Activated CD4-positive, CD25-positive, alpha-beta regulatory T cell treated with anti-CD3 and anti-CD28 coated beads, Interleukin-2, amount 50 U/mL, for 16 hours (primary cell): ENCODE data around the gene PNPLA7.

ENCODE experiments used
- DNase-seq: peaks from one replicate; pipeline ENCODE4 v3.0.0-alpha.2; 2020; ENCODE audit warnings: low read depth, low spot score

Gene PNPLA7

DNA sequence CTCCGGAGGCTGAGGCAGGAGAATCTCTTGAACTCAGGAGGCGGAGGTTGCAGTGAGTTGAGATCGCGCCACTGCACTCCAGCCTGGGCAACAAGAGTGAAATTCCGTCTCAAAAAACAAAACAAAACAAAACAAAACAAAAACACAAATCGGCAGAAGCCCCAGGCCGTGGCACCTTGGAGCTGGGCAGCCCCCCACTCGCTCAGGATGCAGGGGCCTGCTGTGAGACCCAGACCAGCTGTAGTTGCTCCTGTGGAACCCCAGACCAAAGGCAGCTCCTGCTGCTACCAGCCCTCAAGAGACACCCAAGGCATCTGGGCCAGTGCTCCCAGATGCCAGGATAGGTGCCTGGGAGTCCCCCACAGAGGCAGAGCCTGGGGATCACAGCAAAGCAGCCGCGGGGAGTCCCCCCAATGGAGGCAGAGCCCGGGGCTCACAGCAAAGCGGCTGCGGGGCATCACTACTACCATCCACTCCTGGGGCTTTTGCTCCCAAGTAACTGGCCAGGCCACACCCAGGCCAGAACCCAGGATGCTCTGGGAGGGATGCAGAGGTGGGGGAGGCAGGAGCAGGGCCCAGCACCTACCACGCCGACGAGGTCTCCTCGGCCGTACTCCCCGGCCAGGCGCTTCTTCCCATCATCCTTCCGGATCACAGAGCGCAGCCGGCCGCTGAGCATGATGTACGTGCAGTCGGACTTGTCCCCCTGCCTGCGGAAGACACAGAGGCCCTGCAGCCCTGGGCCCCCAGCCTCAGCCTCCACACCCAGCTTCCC lies 53.4 kb downstream of the PNPLA7 start:
- DNase-seq, result no peak

DNA sequence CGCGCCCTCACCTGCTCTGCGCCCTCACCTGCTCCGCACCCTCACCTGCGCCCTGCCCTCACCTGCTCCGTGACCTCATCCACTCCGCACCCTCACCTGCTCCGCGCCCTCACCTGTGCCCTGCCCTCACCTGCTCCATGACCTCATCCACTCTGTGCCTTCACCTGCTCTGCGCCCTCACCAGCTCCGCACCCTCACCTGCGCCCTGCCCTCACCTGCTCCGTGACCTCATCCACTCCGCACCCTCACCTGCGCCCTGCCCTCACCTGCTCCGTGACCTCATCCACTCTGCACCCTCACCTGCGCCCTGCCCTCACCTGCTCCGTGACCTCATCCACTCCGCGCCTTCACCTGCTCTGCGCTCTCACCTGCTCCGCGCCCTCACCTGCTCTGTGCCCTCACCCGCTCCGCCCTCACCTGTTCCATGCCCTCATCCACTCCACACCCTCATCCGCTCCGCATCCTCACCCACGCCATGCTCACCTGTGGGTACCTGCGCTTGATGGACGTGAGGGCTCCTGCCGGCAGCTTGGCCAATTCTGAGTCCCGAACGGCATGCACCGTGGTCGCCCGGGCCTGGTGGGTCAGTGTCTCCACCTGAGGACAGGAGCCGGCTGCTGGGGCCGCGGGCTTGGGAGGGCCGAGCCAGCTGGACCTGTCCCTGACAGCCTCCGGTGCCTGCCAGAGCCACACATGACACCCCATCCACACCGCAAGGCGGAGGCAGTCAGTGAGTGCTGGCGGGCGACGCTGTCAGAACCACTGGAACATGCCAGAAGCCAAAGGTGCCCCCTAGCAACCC lies 55.5 kb downstream of the PNPLA7 start:
- no peak for DNase-seq

DNA sequence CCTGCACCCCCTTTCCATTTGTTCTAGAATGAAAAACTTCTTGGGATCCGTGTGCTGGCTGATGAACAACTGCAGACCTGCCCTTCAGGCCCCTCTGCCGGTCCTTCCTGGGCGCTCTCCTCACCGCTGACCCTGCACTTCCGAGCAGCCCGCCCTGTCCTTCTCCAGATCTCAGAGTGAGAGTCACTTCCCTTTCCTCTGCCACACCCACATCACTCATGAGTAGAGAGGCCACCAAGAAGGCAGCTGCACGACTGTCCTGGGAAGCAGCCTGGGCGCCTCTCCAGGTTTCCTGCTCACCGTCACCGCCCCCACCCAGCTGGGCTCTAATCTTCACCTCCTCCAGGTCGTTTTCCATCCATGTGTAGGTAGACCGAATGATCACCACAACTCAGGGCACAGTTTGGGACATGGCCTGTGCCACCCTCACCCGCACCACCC lies 56.1 kb downstream of the PNPLA7 start:
- DNase-seq, result no peak

DNA sequence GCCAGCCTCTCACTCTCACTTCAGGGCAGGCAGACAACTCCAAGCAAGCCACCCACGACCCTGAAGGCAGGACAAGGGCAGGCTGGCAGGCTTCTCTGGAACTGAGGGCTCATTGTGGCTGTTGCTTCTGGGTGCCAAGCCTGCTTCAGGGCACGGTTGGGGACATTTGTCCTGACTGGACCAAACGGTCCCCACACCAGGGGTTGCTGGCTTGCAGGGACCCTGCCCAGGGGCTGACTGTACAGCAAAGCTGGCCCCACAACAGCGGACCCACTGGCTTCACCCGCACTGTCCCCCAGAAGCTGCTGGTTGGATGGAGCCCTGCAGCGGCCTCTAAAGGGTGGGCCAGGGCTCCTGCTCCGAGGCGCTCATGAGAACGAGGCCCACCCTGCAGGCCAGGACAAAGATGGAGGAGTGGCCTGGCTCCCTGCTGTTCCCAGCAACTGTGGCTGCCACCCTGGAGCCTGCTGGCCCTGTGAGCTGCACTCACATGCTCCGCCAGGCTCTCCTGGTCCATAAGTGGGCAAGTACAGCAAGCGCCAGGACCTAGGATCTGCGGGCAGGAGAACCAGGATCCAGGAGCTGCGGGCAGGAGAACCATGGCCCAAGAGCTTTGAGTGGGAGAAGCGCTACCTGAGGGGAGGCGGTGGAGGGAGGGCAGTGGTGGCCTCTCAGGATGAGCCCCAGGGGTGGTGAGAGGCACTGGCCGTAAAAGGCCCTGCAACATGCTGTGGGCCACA lies 56.7 kb downstream of the PNPLA7 start:
- no peak for DNase-seq

DNA sequence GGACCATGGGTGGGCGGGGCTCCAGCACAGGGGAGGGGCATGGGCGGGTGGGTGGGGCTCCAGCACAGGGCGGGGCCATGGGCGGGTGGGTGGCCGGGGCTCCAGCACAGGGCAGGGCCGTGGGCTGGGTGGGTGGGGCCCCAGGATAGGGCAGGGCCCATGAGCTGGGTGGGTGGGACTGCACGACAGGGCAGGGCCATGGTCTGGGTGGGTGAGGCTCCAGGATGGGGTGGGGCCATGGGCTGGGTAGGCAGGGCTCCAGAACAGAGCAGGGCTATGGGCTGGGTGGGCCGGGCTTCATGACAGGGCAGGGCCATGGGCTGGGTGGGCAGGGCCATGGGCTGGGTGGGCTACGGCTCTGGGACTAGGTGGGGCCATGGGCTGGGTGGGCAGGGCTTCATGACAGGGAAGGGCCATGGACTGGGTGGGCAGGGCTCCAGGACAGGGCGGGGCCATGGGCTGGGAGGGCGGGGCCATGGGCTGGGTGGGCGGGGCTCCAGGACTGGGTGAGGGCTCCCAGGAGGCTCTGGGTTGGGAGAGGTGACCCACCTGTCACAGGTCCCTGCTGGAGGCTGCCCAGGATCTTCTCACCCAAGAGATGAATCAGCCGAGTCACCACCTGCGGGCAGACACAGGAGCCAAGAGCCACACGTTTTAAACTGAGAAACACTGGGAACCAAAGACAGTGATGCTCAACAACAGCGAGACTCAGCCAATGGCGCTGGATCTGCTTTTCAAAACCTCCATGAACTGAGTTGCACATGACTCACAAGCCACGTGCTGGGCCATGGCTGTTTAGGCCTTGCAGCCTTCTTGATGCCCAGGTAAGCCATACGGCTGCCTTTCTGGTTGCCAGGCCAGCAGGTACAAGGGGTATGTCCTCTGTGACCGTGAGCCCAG lies 57.5 kb downstream of the PNPLA7 start:
- DNase-seq, result no peak

DNA sequence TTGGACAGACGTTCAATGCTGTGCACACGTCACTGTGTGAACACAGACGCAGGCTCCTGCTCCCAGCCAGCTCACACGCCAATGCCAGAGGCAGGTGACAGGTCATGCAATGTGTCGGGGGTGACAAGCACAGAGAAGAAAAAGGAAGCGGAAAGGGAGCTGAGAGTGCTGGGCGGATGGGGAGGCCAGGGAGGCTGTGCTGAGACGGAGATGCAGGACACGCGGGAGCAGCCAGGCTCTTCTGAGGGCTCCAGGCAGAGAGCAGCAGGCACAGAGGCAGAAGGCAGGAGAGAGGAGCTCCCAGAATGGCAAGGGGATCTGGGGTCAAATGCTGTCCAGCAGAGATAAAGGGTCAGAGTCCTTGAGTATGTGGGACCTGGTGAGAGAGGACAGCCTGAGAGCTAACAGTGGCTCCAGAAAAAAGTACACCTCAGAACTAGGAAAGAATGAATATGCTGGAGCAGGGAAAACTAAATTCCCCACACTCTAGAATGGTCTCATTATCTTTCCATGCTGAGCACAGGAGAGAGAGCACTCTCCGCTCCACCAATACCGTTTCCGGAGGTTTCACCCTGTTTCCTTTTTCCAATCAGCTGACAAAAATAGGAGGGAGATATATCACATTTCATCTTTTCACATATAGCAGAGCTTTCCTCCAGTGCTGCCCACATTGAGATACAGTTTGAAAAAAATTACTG lies 58.3 kb downstream of the PNPLA7 start:
- no peak for DNase-seq

DNA sequence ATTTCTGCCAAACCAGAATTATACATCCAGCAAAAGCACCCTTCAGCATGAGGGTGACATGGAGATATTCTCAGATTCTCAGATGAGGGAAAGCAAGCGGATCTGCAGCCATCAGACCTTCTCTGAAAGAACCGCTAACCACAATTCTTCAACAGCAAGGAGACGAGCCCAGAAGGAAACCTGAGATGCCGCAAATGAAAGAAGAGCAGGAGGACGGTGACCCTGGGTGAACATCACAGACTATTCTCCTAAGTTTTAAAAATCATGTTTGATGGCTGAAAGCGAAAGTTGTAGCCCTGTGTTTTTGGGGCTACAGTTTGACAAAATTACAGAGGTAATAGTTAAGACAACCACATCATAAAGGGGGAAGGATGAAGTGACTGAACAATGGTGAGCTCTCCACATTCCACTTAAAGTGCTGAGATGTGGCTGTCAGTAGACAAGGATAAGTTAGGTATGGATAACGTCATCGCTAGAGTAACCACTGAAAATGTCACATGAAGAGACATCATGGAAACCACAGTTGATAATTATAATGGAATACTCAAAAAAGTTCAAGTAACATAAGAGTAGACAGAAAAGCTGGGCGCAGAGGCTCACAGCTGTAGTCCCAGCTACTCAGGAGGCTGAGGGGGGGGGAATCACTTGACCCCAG lies 59.5 kb downstream of the PNPLA7 start:
- DNase-seq, result no peak

DNA sequence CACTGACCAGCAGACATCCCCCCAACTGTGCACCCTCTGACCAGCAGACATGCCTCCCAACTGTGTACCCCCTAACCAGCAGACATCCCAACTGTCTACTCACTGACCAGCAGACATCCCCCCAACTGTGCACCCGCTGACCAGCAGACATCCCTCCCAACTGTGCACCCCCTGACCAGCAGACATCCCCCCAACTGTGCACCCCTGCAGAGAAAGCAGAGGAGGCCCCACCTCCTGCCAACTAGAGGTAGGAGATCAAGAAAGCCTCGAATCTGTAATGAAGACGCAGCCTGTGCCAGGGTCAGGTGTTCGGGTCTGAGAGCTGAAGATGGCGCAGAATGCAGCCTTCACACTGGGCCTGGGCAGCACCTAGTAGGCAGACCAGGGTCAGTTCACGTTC lies 61.3 kb downstream of the PNPLA7 start:
- DNase-seq, result no peak

DNA sequence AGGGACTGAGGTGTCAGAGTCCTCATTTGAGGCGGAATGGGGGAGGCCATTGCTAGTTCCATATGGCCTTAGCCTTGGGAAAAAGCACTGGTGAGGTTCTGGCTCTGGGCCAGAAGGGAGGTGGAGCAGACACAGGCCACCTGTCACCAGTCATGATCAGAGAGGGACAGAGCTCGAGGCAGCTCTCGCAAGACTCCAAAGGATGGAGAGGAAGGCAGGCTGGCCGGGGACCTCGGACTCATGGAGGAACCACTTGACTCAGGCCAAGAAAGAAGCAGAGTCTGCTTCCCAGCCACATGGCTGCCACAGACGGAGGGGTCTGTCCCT lies 61.9 kb downstream of the PNPLA7 start:
- DNase-seq, result no peak

DNA sequence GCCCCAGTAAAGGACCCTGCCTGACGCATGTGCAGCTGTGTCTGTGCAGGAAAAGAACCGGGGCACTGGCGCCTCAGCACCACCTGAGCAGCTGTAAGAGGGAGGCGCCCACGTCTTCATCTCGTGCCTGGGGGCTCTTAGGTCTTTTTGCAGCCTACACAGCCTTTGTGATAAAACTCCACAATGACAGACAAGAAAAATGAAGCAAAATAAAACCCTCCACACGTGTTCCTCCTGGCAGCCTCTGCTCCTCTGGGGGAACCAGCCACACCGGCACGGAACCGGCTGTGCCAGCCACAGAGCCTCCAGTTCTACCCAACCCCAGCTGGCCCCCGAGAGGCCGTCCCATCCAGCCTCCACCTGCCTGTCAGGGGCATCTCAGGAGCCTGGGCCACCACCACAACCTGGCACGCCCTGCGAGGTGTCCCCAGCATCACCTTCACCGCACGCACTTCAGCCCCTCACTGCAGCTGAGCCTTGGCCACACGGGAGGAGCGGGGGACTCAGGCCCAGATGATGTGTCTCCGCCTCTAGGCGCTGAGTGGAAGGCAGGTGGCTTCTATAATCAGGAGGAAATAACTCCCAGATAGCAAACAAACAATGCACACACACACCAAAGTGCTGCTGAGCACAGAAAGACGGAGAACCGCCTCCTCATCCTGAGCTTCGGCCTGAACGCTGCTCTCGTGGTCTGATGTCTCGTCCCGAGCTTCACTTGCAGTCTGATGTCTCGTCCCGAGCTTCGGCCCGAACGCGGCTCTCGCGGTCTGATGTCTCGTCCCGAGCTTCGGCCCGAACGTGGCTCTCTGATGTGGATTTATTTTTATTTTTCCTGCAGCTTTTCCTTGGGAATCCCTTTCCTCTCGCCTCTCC lies 62.5 kb downstream of the PNPLA7 start:
- DNase-seq, result no peak

DNA sequence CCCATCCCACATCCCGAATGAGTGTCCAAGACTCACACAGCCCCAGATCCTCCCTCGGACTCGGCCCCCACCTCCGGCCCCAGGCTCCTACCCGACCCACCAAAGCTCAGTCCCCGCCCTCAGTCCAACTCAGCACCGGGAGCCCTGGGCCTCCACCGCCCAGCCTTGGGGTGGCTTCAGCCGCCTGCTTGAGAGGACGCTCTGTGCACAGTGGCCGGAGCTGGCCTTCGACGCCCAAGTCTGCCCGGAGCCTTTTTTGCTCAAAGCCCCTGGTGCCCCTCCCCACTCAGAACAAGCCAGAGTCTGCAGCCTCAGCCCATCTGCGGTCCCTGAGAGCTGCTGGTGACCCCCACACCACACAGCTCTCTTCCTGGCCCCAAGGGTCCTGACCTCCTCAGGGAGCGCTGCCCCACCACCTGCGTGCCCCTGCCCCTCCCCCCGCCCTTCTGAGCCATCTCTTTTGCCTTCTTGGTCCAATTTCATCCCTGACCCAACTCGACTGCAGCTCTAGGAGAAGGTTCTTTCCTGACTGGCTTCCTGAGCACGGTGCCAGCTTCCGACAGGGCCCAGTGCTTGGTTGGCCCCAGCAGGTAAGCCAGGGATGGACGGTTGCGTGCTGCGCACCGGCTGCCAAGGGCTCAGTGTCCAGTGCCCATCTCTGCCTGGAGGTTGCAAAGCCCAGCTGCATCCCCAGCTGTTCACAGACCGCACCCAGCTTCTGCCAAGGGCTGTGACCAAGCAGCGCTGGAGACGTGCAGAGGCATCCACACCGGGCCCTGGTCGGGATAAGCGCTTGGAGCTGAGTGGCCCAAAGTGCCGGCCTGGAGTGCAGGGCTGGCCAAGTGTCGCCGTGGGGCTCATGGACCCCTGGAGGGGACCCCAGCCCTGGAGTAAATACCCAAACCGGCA lies 63.4 kb downstream of the PNPLA7 start:
- DNase-seq, result no peak

DNA sequence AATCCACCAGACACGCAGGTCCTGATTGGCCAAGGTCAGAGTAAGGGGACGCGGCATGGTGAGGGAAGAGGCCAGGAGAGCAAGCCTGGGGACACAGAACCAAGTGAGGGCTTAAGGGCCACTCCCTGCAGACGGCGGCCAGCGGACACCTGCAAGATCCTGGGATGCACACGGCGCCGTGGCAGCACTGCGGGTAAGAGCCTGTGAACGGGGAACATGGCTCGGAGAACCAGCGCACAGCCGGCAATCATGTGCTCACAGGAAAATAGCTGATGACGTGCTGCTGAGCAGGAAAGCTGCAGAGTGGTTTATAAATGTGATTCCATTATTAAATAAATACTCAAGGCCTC lies 64.1 kb downstream of the PNPLA7 start:
- no peak for DNase-seq

DNA sequence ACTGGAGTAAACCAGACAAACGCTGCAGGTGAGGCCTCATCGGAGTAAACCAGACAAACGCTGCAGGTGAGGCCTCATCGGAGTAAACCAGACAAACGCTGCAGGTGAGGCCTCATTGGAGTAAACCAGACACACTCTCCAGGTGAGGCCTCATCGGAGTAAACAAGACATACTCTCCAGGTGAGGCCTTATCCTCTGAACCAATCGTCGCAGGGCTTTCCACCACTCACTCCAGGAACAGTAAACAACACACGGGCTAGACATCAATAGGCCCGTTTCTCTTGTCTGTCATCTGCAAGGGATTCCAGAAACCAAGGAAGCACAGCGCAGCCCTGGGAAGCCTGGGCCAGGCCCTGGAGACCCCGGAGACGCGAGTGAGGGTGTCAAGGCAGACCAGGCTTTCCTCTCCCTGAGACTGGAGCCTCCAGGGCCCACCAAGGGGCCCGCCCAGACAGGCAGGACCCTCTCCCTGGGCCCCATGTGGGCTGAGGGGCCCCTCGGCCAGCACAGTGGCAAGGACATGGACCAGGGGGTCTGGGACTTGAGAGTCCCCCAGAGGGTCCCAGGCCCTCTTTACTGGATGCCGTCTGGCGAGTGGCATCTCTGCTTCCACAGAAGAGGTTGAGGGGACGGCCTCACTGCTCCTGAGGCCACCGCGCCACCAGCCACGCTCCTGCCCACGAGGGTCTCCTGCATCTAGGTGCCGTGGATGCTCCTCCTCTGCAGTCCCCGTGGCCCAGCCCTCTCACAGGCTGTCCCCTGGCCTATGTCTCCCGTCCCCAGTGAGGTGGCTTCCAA lies 64.7 kb downstream of the PNPLA7 start:
- no peak for DNase-seq

DNA sequence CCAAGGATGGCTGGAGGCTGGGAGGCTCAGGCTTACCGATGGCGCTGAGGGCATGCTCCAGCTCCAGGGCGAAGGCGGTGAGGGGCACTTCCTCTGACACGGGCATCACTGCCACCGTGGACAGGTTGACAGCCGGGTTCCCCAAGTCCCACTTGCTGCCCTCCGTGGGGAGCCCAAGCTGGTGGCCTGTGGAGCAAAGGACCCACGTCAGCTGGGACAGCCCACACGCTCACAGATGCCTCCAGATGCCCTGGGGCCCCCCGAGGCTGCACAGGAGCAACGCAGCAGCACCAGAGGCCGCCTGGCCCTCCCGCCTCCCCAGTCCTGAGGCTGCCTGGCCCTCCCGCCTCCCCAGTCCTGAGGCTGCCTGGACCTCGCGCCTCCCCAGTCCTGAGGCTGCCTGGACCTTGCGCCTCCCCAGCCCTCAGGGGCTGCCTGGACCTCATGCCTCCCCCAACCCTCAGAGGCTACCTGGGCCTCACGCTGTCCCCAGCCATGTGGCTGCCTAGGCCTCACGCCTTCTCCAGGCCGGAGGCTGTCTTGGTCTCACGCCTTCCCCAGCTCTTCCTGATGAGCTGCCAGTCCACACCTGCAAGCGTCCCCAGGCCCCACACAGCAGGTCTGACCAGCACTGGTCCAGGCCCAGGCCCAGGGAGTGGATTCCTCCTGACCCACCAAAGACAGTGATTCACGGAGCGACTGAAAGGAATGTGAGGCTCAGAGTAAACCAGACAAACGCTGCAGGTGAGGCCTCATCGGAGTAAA lies 65.5 kb downstream of the PNPLA7 start:
- no peak for DNase-seq

DNA sequence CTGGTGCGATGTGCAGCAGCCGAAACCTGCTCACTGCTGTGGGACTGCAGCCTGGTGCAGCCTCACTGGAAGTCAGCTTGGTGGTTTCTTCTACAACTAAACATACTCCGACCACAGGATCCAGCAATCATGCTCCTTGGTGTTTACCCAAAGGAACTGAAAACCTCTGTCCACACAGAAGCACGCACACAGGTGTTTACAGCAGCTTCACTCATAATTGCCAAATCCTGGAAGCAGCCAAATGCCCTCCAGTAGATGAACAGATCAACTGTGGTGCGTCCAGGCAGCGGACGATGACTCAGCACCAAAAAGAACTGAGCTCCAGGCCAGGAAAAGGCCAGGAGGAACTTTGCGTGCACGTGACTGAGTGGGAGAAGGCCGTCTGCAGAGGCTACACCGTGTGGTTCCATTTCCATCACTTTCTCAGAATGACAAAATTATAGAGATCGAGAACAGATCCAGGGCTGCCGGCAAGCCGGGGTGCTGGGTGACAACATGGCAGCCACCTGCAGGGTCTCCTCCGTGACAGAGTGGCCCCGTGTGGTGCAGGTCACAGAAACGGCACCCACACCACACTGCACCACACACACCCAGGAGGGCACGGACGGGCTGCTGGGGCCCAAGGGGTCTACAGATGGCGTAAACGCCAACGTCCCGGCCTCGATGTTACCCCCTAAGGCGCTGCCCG lies 68.0 kb downstream of the PNPLA7 start:
- DNase-seq, result no peak
